GM21619 (cell line): ENCODE data around the gene C3orf85.

Experiments
- ATAC-seq: cut with Tn5 transposase; IDR thresholded peaks from one replicate; pipeline ENCODE4 v1.9.1; 2021; ENCODE audit not compliant: unreplicated experiment

Gene C3orf85

GRCh38 chr3:109149078-109149477 lies 12.6 kb downstream of the C3orf85 start:
- ATAC-seq, result no peak

GRCh38 chr3:109152320-109152719 lies 15.8 kb downstream of the C3orf85 start:
- no peak for ATAC-seq

- ATAC-seq, result no peak
These were observed 18.5 kb downstream of the C3orf85 start for GRCh38 chr3:109154979-109155378.

GRCh38 chr3:109155828-109156227 lies 19.3 kb downstream of the C3orf85 start:
- no peak for ATAC-seq

- ATAC-seq, result no peak
These were observed 25.1 kb downstream of the C3orf85 start for GRCh38 chr3:109161487-109162123.

GRCh38 chr3:109165905-109166304 lies 29.4 kb downstream of the C3orf85 start:
- ATAC-seq, result no peak

GRCh38 chr3:109171479-109171878 lies 35.0 kb downstream of the C3orf85 start:
- ATAC-seq, result no peak

GRCh38 chr3:109175411-109175810 lies 38.9 kb downstream of the C3orf85 start:
- ATAC-seq, result no peak

GRCh38 chr3:109176726-109177125 lies 40.2 kb downstream of the C3orf85 start:
- ATAC-seq, result no peak

GRCh38 chr3:109177908-109178307 lies 41.4 kb downstream of the C3orf85 start:
- ATAC-seq, result no peak

GRCh38 chr3:109178708-109179107 lies 42.2 kb downstream of the C3orf85 start:
- no peak for ATAC-seq

GRCh38 chr3:109184726-109185125 lies 48.2 kb downstream of the C3orf85 start:
- ATAC-seq, result no peak

- ATAC-seq, result no peak
These were observed 50.9 kb downstream of the C3orf85 start for GRCh38 chr3:109187390-109187789.

- ATAC-seq, result no peak
These were observed 52.2 kb downstream of the C3orf85 start for GRCh38 chr3:109188741-109189140.

GRCh38 chr3:109191421-109191820 lies 54.9 kb downstream of the C3orf85 start:
- no peak for ATAC-seq

- ATAC-seq, result no peak
These were observed 59.3 kb downstream of the C3orf85 start for GRCh38 chr3:109195815-109196214.
